HG03520 (cell line): ENCODE results near the gene NR5A1.

Experiments
- ATAC-seq: cut with Tn5 transposase; IDR thresholded peaks from one replicate; pipeline ENCODE4 v1.9.1; 2021; ENCODE audit warnings: mild to moderate bottlenecking, moderate library complexity; ENCODE audit not compliant: unreplicated experiment

Gene NR5A1

GRCh38 chr9:124468061-124468740 lies 39.0 kb downstream of the NR5A1 start:
- ATAC-seq = no peak

DNA sequence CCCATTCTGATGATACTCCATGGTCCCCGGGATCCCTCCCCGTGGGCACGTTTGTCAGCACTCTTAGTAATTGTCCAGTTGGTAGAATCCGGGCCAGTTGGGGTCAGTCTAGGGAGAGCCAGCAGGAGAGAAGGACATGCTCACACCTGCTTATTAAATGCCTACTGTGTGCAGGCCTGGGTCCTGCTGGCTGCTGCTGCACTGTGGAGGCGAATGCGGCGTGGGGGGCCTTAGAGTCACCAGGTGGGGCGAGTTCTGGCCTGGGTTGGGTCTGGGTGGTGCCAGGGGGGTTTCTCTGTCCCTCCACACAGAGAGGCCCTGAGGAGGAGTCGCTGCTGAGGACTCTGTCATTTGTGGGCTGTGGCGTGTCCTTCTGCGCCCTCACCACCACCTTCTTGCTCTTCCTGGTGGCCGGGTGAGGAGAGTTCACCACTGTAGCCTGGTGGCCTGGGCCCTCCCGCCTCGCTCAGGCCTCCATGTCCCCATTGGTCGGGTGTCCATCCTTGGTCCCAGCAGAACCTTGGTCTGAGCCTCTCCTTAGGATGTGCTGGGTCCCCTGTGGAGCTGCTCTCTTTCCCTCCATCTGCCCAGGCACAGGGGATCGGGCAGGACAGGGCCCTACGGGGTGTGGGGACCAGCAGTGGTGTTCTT lies 39.7 kb downstream of the NR5A1 start:
- ATAC-seq = no peak

DNA sequence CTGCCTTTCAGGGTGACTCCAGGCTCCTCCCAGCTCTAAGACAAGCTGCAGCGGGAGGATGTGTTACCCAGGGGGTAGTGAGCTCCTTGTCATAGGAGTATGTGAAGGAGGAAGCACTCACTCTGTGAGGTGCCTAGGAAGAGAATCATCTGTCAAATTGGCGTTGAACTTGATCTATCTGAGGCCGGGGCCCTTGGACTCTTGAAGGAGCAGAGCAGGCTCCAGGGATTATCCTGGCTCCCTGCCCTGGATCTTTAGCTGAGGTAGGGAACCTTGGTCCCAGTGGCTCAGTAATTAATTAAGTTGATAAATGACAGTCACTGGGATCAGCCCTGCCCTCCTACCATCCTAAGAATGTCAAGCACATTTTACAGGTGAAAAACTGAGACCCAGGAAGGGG lies 41.5 kb downstream of the NR5A1 start:
- no peak for ATAC-seq

GRCh38 chr9:124462739-124463138 lies 44.5 kb downstream of the NR5A1 start:
- ATAC-seq = no peak

- ATAC-seq = no peak
Measured at GRCh38 chr9:124458441-124458840, 48.8 kb downstream of the NR5A1 start.

DNA sequence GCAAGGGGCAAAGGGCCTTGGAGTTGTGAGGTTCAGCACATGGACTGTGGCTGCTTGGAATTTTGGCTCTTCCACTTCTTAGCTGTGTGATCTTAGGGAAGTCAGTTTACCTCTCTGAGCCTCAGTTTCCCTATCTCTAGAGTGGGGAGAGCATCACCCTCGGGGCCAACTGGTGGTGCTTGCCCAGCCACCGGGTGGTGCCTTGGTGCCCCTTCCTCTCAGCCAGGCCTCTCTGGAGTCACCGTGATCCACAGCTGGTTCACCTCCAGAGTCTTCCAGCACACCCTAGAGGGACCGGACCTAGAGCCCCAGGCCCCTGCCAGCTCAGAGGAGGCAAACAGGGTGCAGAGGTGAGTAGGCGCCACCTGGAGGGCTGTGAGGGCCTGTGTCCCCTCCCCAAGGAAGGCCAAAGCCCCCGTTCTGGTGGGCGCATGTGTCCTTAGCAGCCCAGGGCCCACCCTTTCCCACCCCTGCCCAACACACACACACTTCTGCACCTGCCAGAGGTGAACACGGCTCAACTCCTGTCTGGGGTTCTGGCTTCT lies 49.2 kb downstream of the NR5A1 start:
- ATAC-seq = no peak

GRCh38 chr9:124457079-124457886 lies 49.9 kb downstream of the NR5A1 start:
- ATAC-seq = no peak

- ATAC-seq = no peak
Measured at GRCh38 chr9:124456341-124457078, 50.7 kb downstream of the NR5A1 start.

- ATAC-seq = no peak
Measured at GRCh38 chr9:124455820-124456219, 51.4 kb downstream of the NR5A1 start.

DNA sequence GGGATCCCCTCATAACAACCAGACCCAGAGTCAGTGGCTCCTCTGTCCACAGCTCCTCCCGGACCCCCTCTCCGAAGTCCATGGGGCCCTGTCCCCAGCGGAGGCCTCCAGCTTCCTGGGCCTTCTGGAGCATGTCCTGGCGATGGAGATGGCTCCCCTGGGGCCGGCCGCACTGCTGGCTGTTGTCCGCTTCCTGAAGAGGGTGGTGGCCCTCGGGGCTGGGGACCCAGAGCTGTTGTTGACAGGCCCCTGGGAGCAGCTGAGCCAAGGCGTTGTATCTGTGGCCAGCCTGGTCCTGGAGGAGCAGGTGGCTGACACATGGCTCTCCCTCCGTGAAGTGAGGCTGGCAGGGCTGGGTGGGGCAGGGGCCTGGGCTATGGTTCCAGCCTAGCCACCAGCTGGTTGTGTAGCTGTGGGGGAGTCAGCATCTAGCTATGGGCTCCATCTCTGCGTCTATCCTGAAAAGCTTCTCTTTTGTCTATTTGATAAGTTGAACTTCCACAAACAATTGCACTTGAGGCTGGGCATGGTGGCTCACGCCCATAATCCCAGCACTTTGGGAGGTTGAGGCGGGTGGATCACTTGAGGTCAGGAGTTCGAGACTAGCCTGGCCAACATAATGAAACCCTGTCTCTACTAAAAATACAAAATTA lies 52.3 kb downstream of the NR5A1 start:
- no peak for ATAC-seq

GRCh38 chr9:124454296-124454695 lies 52.9 kb downstream of the NR5A1 start:
- no peak for ATAC-seq

DNA sequence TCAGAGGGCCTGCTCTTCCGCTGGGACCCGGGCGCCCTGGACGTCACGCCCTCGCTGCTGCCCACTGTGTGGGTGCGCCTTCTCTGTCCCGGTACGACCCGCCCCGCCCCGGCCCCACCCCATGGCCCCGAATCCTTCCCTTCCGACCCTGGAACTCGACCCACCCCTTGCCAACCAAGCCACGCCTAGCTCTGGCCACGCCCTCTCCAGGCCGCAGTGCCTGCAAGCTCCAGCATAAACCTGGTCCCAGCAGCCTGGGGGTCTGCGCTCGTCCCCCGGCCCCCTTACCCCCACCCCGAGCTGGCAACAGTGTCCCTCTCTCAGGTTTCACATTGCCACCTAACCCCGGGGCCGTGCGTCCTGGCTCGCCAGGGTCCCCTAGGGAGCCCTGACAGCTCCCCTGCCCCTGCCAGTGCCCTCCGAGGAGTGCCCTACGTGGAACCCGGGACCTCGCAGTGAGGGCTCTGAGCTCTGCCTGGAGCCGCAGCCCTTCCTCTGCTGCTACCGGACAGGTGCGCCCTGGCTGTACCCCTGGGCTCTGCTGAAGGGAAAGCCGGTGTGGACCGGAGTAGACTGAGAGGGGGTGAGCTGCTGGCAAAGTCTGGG lies 53.5 kb downstream of the NR5A1 start:
- no peak for ATAC-seq

DNA sequence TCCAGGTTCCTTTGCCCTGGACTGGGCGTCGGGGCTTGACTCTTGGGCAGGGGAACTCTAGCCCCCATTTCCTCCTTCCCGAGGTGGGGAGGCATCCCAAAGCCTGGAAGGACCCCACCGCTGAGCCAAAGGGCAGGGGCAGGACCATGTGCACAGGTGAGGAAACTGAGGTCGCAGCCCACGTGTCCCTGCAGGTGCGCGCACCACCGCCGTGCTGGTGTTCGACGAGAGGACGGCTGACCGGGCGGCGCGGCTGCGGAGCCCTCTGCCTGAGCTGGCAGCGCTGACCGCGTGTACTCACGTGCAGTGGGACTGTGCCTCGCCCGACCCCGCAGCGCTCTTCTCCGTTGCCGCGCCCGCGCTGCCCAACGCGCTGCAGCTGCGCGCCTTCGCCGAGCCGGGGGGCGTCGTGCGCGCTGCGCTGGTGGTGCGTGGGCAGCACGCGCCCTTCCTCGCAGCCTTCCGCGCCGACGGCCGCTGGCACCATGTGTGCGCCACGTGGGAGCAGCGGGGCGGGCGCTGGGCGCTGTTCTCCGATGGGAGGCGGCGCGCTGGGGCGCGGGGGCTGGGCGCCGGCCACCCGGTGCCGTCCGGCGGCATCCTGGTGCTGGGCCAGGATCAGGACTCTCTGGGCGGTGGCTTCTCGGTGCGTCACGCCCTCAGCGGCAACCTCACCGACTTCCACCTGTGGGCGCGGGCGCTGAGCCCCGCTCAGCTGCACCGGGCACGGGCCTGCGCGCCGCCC lies 54.2 kb downstream of the NR5A1 start:
- ATAC-seq = no peak

DNA sequence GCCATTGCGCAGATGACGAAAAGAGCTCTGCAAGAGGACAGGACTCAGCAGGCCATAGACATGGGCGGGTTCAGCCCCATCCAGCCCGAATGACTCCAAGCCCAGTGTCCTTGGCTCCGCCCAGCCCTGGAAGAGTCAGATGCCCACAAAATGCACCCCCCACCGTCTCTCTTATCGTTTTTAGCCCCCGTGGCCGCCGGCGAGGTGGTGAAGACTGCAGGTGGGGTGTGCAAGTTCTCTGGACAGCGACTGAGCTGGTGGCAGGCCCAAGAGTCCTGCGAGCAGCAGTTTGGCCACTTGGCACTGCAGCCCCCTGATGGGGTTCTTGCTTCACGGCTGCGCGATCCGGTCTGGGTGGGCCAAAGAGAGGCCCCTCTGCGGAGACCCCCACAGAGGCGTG lies 54.9 kb downstream of the NR5A1 start:
- no peak for ATAC-seq

DNA sequence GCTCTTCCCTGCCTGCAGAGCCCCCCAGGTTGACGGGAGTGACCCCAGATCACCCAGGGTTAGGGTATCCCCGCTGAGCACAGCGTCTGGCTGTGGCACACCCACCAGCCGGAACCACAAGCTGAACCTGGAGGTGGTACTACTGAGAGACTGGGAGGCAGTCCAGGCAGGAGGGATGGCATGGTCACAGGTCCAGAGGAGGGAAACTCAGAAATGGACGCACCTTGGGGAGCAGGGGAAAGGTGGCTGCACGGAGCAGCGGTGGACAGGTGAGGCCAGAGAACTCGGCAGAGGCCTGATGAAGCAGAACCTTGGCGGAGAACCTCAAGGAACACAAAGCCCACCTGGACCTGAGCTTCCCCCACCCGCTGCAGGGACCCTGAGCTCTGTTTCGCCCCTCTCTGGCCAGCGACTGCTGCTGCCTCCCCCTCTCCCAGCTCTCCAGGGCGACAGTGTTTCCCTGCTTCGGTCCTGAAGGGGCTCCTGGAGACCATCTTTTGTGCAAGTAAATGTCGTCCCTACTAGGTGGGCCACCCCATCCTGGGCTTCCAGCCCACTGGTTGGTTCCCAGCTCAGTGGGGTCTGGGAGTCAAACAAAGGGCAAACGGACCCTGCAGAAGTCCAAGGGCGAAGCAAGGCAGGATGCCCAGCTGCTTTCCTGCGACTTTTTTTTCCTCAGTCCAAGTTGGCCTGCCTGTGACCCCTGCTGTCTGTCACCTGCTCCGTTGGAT lies 56.1 kb downstream of the NR5A1 start:
- no peak for ATAC-seq

GRCh38 chr9:124450241-124450924 lies 56.8 kb downstream of the NR5A1 start, which contains the start of gene ADGRD2:
Gene ADGRD2 (plus strand): TSS chr9:124450451. CDS start chr9:124451667, 1,216 bp downstream.
- no peak for ATAC-seq

DNA sequence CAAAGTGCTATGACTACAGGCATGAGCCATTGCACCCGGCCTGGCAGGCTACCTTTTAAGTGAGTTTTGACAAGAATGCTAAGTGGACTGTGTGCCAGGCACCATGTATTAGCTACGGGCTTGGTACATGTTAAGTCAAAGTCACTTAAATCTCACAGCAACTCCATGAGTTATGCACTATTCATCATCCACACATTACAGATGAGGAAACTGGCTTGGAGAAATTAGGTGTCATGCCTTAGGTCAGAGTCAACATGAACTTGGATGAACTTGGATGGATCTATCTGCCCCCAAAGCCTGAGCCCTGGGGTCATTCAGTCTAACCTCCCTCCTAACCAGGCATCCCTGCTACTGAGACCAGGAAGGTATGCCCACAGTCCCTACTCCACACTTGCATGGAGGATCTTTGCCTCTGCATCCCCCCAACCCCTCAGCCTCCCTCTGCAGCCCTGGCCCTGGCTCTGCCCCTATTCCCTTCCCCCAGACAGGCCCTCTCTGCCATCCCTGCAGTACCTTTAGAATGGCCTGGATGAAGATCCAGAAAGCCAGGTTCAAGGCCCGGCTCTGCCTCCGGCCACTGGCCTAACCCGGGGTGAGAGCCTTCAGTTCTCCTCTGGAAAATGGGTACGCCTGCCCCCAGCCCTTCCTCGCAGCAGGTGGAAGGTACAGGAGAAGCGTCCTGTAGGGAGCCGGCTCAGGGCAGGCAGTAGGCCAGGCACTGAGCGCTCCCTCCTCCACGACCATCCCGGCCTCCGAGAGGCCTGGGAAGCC lies 57.6 kb downstream of the NR5A1 start:
- no peak for ATAC-seq
